Measurements from ENCODE around the gene THPO.

DNA sequence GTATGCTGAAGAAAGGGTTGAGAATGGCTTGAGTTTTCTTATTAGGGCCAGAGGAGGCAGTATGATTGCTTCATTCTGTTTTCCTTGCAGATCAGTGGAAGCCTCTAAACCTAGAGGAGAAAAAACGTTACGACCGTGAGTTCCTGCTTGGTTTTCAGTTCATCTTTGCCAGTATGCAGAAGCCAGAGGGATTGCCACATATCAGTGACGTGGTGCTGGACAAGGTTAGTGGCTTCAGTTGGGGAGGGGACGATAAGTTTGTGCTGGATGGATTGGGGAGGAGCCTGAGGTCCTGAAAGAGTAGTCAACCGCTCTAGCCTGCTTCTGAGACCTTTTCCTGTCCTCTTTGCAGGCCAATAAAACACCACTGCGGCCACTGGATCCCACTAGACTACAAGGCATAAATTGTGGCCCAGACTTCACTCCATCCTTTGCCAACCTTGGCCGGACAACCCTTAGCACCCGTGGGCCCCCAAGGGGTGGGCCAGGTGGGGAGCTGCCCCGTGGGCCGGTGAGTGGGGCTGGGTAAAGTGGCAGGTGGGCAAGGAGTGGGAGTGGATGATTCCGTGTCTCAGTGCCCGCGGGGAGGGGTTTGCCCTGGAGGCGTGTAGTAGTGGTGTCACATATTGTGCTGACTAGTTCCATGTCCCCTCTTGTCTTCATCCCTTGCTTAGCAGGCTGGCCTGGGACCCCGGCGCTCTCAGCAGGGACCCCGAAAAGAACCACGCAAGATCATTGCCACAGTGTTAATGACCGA is 55.1 kb downstream of the THPO start:
- TF ChIP-seq CTCF (conservative IDR thresholded peaks at IDR 0.05; ENCODE audit: low read depth in 2 of 2) (no peak), EZH2phosphoT487 (IDR thresholded peaks at IDR 0.05; ENCODE audit: unreplicated experiment) (no peak), POLR2AphosphoS5 (IDR thresholded peaks at IDR 0.05; ENCODE audit: low read depth) (no peak), EZH2 (IDR thresholded peaks at IDR 0.05; ENCODE audit: low read depth, unreplicated experiment) (no peak), CREB1 (CRISPR knock-in tag; IDR thresholded peaks at IDR 0.05; ENCODE audit: low read depth) (no peak), JUNB (IDR thresholded peaks at IDR 0.05; ENCODE audit: unreplicated experiment) (no peak), REST (IDR thresholded peaks at IDR 0.05; ENCODE audit: unreplicated experiment) (no peak), NANOG (IDR thresholded peaks at IDR 0.05; ENCODE audit: borderline replicate concordance) (no peak), ETS1 (IDR thresholded peaks at IDR 0.05) (no peak), ZNF114 (CRISPR knock-in tag; IDR thresholded peaks at IDR 0.05) (no peak), ZNF331 (CRISPR knock-in tag; IDR thresholded peaks at IDR 0.05; ENCODE audit: low read depth) (no peak)
- TF ChIP-seq, protein P1, sequence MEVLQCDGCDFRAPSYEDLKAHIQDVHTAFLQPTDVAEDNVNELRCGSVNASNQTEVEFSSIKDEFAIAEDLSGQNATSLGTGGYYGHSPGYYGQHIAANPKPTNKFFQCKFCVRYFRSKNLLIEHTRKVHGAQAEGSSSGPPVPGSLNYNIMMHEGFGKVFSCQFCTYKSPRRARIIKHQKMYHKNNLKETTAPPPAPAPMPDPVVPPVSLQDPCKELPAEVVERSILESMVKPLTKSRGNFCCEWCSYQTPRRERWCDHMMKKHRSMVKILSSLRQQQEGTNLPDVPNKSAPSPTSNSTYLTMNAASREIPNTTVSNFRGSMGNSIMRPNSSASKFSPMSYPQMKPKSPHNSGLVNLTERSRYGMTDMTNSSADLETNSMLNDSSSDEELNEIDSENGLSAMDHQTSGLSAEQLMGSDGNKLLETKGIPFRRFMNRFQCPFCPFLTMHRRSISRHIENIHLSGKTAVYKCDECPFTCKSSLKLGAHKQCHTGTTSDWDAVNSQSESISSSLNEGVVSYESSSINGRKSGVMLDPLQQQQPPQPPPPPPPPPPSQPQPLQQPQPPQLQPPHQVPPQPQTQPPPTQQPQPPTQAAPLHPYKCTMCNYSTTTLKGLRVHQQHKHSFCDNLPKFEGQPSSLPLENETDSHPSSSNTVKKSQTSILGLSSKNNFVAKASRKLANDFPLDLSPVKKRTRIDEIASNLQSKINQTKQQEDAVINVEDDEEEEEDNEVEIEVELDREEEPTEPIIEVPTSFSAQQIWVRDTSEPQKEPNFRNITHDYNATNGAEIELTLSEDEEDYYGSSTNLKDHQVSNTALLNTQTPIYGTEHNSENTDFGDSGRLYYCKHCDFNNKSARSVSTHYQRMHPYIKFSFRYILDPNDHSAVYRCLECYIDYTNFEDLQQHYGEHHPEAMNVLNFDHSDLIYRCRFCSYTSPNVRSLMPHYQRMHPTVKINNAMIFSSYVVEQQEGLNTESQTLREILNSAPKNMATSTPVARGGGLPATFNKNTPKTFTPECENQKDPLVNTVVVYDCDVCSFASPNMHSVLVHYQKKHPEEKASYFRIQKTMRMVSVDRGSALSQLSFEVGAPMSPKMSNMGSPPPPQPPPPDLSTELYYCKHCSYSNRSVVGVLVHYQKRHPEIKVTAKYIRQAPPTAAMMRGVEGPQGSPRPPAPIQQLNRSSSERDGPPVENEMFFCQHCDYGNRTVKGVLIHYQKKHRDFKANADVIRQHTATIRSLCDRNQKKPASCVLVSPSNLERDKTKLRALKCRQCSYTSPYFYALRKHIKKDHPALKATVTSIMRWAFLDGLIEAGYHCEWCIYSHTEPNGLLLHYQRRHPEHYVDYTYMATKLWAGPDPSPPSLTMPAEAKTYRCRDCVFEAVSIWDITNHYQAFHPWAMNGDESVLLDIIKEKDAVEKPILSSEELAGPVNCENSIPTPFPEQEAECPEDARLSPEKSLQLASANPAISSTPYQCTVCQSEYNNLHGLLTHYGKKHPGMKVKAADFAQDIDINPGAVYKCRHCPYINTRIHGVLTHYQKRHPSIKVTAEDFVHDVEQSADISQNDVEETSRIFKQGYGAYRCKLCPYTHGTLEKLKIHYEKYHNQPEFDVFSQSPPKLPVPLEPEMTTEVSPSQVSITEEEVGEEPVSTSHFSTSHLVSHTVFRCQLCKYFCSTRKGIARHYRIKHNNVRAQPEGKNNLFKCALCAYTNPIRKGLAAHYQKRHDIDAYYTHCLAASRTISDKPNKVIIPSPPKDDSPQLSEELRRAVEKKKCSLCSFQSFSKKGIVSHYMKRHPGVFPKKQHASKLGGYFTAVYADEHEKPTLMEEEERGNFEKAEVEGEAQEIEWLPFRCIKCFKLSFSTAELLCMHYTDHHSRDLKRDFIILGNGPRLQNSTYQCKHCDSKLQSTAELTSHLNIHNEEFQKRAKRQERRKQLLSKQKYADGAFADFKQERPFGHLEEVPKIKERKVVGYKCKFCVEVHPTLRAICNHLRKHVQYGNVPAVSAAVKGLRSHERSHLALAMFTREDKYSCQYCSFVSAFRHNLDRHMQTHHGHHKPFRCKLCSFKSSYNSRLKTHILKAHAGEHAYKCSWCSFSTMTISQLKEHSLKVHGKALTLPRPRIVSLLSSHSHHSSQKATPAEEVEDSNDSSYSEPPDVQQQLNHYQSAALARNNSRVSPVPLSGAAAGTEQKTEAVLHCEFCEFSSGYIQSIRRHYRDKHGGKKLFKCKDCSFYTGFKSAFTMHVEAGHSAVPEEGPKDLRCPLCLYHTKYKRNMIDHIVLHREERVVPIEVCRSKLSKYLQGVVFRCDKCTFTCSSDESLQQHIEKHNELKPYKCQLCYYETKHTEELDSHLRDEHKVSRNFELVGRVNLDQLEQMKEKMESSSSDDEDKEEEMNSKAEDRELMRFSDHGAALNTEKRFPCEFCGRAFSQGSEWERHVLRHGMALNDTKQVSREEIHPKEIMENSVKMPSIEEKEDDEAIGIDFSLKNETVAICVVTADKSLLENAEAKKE (CRISPR knock-in tag; IDR thresholded peaks at IDR 0.05): no peak
